Natural killer cell (primary cell): ENCODE results near the gene COL6A3. TPM values are rescaled to one million over a fixed set of nuclear protein-coding genes. Genes with fewer than 3 reads are reported as not detected.

Experiments used
- ATAC-seq, 3 donors: fragments of 150-1000 bp in 2 of 3; fragments of 200-7000 bp in 1 of 3; cut with Tn5 transposase; 1 replicate in 1 of 3; 2 replicates in 2 of 3; pipeline ENCODE4 v1.10.0; 2021; ENCODE audit warnings: mild to moderate bottlenecking in 2 of 3, moderate library complexity in 2 of 3
- DNase-seq, 2 donors: peaks; one replicate each; pipeline versions ENCODE4 v3.0.0 to v3.0.0-alpha.2; 2013 to 2021; ENCODE audit warnings: mixed read lengths in 1 of 2
- H3K27ac ChIP-seq: one replicate; pipeline ENCODE4 v1.5.1; 2013; ENCODE audit warnings: mild to moderate bottlenecking, low read length
- H3K27me3 ChIP-seq: one replicate; pipeline ENCODE4 v1.6.1; 2013; ENCODE audit warnings: low read length; ENCODE audit not compliant: control insufficient read depth, insufficient read depth
- H3K36me3 ChIP-seq: one replicate; pipeline ENCODE4 v1.6.1; 2013; ENCODE audit warnings: low read length; ENCODE audit not compliant: control insufficient read depth, insufficient read depth
- H3K4me1 ChIP-seq: one replicate; pipeline ENCODE4 v1.6.1; 2013; ENCODE audit warnings: low read length; ENCODE audit not compliant: control insufficient read depth, insufficient read depth
- H3K4me3 ChIP-seq: one replicate; pipeline ENCODE4 v1.5.1; 2013; ENCODE audit warnings: low read length
- H3K9me3 ChIP-seq: one replicate; pipeline ENCODE4 v1.6.1; 2013; ENCODE audit warnings: low read length; ENCODE audit not compliant: control insufficient read depth, insufficient read depth
- H3K27ac Mint-ChIP-seq, 2 donors: one replicate each; pipeline ENCODE4 v1.8.0; 2022; ENCODE audit warnings: mild to moderate bottlenecking in 2 of 2, mixed read lengths in 2 of 2, moderate library complexity in 1 of 2
- H3K27me3 Mint-ChIP-seq, 2 donors: one replicate each; pipeline ENCODE4 v1.8.0; 2022; ENCODE audit warnings: low read depth in 2 of 2, mixed read lengths in 2 of 2
- H3K36me3 Mint-ChIP-seq: one replicate; pipeline ENCODE4 v1.8.0; 2022; ENCODE audit warnings: mixed read lengths
- H3K4me1 Mint-ChIP-seq, 2 donors: one replicate each; pipeline ENCODE4 v1.8.0; 2022; ENCODE audit warnings: mixed read lengths in 2 of 2
- H3K4me3 Mint-ChIP-seq: one replicate; pipeline ENCODE4 v1.8.0; 2022; ENCODE audit warnings: mild to moderate bottlenecking, moderate library complexity, mixed read lengths
- H3K9me3 Mint-ChIP-seq, 2 donors: one replicate each; pipeline ENCODE4 v1.8.0; 2022; ENCODE audit warnings: mixed read lengths in 2 of 2
- CTCF ChIP-seq: fragments of 200-600 bp; IDR thresholded peaks from one replicate; pipeline ENCODE4 v1.8.0; 2022; ENCODE audit warnings: antibody characterized with exemption
- WGBS: methylation state at CpG from one replicate; pipeline ENCODE4 v1.1.7; 2013; ENCODE audit warnings: missing lambda C conversion rate; ENCODE audit not compliant: insufficient coverage; 5-methylcytosine and 5-hydroxymethylcytosine counted together
- intact Hi-C: fragments of 100-400 bp; cut with micrococcal nuclease; formaldehyde crosslinking; loops from one replicate; pipeline ENCODE4 v1.14.2; 2022
- total RNA-seq, 4 donors: library from RNA; stranded (reverse); fragments of 120-200 nt in 1 of 4; gene quantifications; one replicate each; pipeline versions ENCODE4 v1.2.3 to v1.2.4, GENCODE V29; 2013 to 2022

COL6A3 gene
- total RNA-seq, 3 donors from 2014 or later (not counting 1 experiment from before 2014, with no cell fraction given) = 0.10 to 0.31 (median 0.29) TPM

DNA sequence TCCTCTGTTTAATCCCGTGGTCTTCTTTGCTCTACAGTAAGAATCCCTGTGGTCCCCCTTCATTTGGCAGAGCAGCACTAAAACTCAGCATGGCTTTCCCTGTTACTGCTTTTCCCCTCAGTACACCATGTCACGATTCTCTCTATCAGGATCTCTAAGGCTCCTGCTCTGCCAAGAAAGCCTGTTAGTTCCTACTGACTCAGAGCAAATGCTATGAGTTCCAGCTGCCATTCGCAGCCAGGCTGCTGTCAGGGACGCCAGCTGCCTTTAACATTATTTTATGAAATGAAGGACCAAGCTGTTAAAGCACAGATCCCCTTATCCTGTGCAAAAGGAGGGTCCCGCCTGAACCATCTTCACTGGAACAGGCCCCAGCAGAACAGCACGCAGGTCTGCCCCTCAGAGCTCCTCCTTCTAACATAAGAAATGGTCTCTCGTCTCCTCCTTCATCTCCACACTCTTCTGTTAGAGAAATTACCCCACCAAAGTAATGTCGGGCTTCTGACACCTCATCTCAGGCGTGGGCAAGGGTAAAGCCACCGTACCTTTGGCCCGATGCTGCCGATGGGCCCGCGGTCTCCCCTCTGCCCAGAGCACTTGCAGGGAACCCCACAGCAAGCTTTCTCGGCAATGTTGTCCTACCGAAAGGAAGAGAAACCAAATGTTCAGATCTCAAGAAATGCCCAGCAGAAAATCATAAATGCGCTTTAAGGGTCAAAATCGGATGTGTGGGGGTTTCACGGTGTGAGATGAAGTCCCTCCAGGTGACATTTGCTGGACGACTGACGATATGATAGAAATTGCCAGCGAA lies 52.6 kb downstream of the COL6A3 start:
- H3K27ac Mint-ChIP-seq = no peak overlapping the region
- Histone ChIP-seq H3K4me1 (no peaks in the 10 kb centered on the region), H3K4me3 (no peak overlapping the region), H3K36me3 (no peaks in the 10 kb centered on the region), H3K9me3 (no peaks in the 10 kb centered on the region), H3K27me3 (no peaks in the 10 kb centered on the region), H3K27ac (no peak overlapping the region)
- no peaks in the 10 kb centered on the region for H3K4me1 Mint-ChIP-seq
- no peak for ATAC-seq
- no peak for DNase-seq
- H3K4me3 Mint-ChIP-seq = no peak overlapping the region
- no peak for TF ChIP-seq CTCF
- H3K9me3 Mint-ChIP-seq = no peaks in the 10 kb centered on the region
- no peaks in the 10 kb centered on the region for H3K36me3 Mint-ChIP-seq
- intact Hi-C loops = no loop called here
- H3K27me3 Mint-ChIP-seq = peaks cover 0 to 6% of the 10 kb centered on the region in 2 donors
- 92% methylated on average over 22 of the region's 22 CpGs for WGBS

GRCh38 chr2:237359894-237360780 lies 53.8 kb downstream of the COL6A3 start:
- Mint-ChIP-seq H3K4me1 (no peaks in the 10 kb centered on the region), H3K9me3 (no peaks in the 10 kb centered on the region), H3K4me3 (no peak overlapping the region), H3K27ac (no peak overlapping the region), H3K36me3 (no peaks in the 10 kb centered on the region), H3K27me3 (peaks cover 0 to 11% of the 10 kb centered on the region in 2 donors)
- WGBS = 86% methylated on average over 23 of the region's 23 CpGs
- no peak overlapping the region for H3K4me3 ChIP-seq
- no peak for DNase-seq
- intact Hi-C loops = no loop called here
- no peak for TF ChIP-seq CTCF
- H3K9me3 ChIP-seq = no peaks in the 10 kb centered on the region
- no peak for ATAC-seq
- no peaks in the 10 kb centered on the region for H3K27me3 ChIP-seq
- no peaks in the 10 kb centered on the region for H3K36me3 ChIP-seq
- H3K4me1 ChIP-seq = no peaks in the 10 kb centered on the region
- H3K27ac ChIP-seq = no peak overlapping the region

GRCh38 chr2:237359518-237359840 lies 54.5 kb downstream of the COL6A3 start:
- Histone ChIP-seq H3K27ac (no peak overlapping the region), H3K36me3 (no peaks in the 10 kb centered on the region), H3K4me1 (no peaks in the 10 kb centered on the region), H3K4me3 (no peak overlapping the region), H3K9me3 (no peaks in the 10 kb centered on the region), H3K27me3 (no peaks in the 10 kb centered on the region)
- 83% methylated on average over 8 of the region's 8 CpGs for WGBS
- H3K4me1 Mint-ChIP-seq = no peaks in the 10 kb centered on the region
- DNase-seq = no peak
- no peaks in the 10 kb centered on the region for H3K9me3 Mint-ChIP-seq
- H3K4me3 Mint-ChIP-seq = no peak overlapping the region
- H3K27me3 Mint-ChIP-seq = peaks cover 0 to 14% of the 10 kb centered on the region in 2 donors
- no peak for TF ChIP-seq CTCF
- intact Hi-C loops = no loop called here
- no peak for ATAC-seq
- H3K27ac Mint-ChIP-seq = no peak overlapping the region
- H3K36me3 Mint-ChIP-seq = no peaks in the 10 kb centered on the region
